ENCODE results near the gene CAPN2.

The CAPN2 gene

DNA sequence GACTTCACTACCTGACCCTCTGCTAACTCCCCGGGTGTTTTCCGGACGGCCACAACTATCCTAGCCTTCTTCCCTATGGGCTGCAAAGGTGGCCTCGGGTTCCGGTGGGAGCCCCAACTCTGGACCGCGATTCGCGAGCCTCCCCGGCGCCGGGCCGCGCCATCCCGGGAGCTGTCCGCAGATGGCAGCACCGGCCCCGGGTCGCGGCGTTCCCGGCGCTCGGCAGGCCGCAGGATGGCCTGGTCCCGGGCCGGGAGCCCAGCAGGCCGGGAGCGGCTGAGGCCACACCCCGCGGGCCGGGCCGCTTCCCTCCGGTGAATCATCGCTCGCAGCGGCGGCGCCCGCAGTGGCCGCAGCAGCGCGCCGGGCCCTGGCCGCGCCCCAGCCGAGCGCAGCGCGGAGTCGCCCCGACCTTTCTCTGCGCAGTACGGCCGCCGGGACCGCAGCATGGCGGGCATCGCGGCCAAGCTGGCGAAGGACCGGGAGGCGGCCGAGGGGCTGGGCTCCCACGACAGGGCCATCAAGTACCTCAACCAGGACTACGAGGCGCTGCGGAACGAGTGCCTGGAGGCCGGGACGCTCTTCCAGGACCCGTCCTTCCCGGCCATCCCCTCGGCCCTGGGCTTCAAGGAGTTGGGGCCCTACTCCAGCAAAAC lies at the start of gene CAPN2:
Gene CAPN2 (plus strand): TSS at position 346 of the 656 bp plus-strand sequence. CDS start 102 bp downstream, at position 448.
- no peak for DNase-seq

DNA sequence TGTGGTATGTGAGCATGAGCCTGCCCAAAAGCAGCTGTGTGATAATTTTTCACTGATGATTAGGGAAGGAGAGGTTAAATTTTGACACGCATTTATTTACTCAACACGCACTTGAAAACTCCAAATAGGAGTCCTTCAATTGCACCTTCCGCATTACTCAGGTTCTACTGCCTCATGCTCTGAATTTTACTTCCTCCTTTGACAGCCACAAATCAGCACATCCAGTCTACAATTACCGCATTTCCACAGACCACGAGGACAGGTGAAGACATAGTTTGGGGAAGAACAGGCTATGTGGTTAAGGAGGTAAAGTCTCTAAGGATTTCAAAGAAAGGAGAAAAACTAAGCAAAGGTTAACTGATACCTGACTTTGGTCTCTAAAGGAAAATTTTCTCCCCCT lies 49.4 kb upstream of the CAPN2 start:
- no peak for DNase-seq

DNA sequence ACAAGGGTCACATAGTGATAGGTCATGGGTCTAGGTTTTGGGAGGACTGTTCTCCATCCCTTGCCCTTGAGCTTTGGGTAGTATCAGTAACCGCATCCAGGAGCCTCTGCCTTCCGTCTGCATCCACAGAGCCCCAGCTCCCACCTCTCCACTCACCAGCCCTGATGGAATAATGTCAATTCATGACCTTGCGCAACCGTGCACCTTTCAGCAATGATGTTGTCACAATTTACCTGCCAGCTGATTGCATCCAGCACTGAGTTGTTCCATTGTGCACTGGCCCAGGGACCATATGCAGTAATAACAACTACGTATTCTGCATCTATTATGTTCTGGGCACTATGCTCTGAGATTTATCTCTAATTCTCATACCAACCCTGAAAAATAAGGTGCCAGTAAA lies 48.2 kb upstream of the CAPN2 start:
- DNase-seq: no peak

DNA sequence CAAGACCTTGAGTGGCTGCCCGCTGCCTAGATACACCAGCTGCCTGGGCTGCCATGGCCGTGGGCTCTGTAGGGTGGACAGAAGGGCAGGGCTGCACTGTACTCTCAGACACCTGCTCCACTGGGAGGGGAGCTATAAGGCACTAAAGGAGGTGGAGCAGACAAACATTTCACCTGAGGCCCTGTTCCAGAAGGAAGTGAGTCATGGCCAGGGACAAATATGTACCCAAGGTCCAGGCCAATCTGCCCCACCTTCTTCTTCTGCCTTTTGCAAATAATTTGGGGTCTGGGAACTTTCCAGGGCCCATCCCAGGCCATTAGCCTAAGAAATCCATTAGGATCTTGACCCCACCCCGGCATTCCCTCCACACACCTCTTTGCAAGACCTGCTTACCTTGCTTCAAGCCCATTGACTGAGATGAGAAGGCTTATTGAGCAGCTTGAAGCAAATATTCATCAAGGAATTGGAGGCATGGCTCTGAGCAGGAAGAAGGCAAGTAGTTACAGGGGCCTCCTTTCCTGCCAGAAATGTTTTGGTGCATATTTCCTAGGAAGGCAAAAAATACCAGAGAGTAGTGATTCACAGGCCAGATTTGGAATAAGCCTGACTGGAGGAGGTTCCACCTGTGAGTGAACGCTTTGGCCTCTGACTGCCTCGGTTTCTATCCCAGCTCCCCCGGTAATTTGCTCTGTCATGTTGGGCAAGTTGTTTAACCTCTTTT lies 46.6 kb upstream of the CAPN2 start, which contains the start of gene CAPN8:
Gene CAPN8 (minus strand): TSS at position 110 of the 721 bp plus-strand sequence. CDS start 55 bp downstream, at position 55.
- DNase-seq: no peak

DNA sequence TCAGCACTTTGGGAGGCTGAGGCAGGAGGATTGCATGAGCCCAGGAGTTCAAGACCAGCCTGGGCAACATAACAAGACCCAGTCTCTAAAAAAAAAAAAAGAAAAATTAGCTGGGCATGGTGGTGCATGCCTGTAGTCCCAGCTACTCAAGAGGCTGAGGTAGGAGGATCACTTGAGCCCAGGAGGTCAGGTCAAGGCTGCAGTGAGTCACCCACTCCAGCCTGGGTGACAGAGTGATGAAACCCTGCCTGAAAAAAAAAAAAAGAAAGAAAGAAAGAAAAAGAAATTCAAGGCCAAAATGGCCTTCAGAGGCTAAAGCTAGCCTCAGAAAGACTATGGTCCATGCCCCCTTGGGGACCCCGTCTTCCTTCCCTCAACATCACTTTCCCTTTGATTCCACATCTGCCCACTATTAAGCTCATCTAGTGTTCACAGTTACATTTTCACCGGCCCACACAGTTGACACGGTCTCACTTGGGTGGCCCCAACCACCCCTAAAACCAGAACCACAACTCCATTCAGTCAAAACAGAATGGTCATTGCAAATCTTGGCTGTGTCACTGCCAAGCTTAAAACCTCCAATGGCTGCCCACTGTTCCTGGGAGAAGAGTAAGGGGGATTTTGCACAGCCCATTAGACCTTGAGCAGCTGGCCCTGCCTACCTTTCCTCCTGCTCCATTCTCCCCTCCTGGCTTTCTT lies 44.7 kb upstream of the CAPN2 start:
- no peak for DNase-seq

DNA sequence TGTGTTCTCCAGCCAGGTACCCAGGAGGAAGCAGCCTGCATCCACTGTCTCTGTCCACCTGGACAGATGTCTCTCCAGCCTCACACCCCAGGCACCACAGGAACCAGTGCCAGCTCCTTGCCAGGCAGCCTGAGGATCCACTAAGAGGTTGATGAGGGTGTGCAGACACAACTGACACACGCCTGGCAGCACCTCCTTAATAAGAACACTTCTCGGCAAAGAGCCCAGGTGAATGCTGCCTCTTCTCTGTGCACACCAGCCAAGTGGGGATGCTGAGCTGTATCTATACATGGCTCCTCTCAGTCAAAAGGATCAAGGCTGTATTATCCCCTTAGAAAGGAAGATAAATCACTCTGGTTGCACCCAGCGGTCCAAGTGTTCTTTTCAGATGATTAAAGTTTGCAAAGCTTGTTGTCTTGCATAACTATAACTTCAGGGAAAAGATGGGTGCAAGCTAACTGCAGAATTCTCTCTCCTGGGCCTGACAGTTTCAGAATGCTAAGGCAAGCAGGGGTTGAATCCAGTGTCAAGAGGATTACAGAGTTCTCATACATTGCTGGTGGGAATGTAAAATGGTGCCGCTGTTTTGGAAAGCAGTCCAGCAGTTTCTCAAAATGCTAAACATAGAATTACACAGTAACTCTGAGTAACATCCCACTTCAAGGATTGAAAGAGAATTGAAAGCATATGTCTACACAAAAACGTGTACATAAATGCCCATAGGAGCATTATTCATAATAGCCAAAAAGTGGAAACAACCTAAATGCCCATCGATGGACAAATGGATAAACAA lies 43.1 kb upstream of the CAPN2 start:
- DNase-seq: no peak

DNA sequence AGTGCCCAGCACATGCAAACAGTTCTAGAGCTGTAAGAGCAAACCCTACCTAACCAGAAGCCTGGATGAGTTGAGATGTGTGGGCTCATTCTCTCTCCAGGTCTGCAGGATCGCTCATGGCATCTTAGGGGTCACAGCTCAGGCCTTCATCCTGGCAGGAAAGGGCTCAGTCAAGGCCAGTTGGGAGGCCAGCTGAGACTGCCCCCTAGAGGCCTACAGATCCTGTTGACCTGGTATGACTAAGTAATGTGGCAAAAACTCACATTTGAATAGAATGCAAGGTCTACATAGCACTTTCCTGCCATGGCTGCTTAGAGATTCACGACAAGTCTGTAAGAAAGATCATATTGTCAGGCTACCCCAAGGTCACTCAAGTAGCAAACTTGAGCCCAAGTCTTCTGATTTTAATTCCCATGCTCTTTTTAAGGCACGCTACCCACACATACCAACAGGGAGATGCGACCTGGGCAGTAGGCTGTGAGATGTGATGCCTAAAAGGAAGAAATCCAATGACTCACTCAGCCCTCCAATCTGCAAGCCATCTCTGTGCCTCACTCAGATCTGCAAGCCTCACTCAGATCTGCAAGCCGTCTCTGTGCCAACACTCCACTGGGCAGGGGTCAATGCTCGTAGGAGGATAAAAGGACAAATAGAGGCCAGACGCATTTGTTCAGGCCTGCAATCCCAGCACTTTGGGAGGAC lies 41.7 kb upstream of the CAPN2 start:
- DNase-seq: peak; percentile 6

DNA sequence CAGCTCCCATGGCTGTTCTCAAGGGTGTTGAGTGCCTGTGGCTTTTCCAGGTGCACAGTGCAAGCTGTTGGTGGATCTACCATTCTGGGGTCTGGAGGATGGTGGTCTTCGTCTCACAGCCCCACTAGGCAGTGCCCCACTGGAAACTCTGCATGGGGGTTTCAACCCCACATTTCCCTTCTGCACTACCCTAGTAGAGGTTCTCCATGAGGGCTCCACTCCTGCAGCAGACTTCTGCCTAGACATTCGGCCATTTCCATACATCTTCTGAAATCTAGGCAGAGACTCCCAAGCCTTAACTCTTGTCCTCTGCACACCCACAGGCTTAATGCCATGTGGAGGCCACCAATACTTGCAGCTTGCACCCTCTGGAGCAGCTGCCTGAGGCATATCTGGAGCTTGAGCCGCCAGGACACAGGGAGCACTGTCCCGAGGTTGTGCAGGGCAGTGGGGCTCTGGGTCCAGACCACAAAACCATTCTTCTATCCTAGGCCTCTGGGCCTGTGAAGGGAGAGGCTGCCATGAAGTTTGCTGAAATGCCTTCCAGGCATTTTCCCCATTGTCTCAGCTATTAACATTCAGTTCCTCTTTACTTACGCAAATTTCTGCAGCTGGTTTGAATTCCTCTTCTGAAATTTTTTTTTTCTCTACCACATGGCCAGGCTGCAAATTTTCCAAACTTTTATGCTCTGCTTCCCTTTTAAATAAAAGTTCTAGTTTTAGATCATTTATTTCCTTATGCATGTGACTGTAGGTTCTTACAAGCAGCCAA lies 38.0 kb upstream of the CAPN2 start:
- DNase-seq: no peak

DNA sequence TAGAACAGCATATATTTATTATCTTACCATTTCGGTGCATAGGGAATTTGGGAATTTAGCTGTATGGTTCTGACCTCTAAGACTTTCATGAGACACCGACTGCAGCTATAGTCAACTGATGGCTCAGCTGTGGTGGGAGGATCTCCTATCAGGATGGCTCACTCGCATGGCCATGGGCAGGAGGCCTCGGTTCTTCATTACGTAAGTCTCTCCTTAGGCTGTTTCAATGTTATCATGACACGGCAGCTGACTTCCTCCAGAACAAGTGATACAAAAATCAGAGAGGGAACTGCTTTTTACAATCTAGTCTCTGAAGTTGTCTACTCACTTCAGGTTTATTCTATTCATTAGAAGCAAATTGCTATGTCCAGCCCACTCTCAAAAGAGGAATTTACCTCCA lies 33.5 kb upstream of the CAPN2 start:
- no peak for DNase-seq

DNA sequence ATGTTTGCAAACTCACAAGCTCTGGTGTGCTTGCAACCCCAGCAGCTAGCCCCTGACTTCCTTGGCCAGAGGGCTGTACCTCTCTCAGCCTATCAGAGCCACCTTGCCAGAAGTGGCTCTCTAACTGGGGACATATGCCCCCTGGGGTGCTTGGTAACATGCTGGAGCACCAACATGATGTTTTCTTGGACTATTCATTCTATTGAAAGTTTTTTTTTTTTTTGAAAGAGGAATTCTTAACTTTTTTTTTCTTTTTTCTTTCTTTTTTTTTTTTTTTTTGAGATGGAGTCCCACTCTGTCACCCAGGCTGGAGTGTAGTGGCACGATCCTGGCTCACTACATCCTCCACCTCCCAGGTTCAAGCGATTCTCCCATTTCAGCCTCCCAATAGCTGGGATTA lies 32.2 kb upstream of the CAPN2 start:
- DNase-seq: no peak

DNA sequence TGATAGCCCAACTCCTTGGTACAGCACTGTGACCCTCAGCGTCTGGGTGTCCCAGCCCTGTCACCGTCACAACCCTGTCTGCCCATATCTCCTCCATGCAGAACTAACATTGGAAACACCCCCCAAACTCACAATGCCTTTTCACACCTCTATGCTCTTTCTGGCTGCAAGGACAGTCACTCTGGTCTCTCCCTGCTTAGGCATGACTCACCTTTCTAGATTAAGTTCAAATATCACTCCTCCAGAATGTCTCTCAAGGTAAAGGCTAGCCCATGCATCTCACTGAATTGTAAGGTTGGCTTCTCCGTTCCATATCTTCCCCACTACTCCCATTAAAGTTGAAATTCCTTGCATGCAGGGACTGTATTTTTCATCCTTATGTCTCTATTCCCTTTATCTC lies 29.8 kb upstream of the CAPN2 start:
- no peak for DNase-seq

DNA sequence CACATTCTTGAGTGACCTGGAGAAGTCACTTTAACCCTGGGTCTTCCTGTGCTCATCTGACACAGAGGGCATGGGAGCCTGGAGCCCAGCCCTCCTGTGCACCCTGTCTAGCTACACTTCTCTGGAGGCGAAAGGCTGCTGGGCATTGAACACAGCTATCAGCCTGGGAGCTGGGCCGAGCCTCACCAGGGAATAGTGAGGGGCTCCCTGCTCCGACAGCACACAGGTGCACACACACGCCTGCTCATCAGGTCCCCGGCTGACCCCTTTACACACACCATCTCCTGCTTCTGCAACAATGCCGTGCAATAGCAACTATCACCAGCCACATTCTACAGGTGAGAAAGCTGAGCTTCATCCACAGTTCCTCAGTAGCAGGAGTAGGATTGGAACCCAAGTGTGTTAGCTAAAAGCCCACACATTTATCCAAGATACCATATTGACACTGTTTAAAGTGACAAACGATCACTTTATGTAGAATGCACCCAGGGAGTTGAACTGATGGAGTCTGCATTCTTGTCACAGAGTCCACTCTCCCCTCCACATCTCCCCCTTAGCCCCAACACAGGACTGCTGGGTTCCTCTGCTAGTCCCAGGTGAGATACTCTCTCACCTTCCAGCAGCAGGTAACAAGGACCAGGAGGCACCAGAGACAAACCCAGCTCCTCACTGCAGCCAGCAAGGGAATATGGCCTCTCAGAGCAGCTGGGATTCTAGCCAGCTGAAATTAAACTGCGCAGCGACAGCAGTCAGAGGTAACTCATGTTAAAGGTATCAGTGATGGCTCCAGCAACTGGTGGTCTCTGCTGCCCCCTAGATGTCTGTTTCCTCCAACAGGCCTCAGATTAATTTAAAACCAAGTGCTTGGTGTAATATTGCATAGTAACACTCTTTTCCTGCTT lies 28.5 kb upstream of the CAPN2 start:
- DNase-seq: peak; percentile 84

DNA sequence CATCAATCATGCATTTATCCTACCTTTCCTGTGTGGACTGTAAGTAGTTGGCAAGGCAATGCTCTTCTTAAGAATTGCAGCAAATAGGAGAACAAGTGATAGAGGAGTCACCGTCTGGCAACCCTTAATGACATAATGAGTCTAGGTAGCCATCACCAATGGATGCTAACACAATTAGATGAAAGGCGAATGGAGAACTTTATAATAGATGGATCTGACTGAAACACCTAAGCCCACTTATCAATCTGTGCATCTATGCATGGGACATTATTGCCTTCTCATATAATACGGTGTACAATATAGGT lies 27.9 kb upstream of the CAPN2 start:
- DNase-seq: no peak

DNA sequence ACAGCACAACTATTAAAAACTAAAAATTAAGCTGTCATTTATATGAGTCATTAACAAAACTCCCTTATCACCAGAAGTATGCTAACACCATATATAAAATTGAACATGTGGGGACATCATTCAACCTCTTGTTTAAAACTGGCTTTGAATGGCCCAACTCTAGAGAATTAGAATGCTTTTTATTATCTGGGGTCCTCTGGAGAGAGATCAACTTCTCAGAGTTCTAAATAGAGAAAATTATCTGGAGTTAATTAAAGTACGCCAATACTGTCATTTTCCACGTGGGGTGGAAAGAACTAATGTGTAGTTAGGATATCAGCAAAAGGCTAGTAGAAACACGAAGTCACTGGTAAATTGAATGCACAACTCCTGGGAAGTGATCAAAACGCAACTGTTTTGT lies 21.2 kb upstream of the CAPN2 start:
- DNase-seq: no peak

DNA sequence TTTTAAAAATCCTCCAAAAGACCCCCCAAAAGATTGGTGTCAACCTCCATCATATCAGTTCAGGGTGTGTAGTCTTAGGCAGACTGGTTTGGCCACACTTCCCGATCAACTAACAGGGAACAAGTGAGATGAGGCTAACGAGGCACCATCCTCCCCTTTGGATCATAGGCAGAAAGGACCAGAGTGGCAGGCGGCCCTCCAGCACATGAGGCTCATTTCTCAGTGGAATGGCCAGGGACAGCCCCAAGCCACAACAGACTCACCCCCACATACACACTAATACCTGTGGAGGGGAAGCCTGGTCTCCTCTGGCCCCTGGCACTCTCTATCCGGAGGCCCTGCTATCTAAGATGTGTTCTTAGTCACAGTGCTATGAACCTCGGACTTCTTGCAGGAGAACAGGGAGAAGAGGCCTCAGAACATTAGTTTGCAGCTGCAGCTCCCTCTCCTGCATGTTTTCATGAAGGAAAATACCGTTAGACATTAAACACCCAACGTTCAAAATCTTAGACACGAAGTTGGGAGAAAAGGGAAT lies 17.3 kb upstream of the CAPN2 start:
- DNase-seq: no peak

DNA sequence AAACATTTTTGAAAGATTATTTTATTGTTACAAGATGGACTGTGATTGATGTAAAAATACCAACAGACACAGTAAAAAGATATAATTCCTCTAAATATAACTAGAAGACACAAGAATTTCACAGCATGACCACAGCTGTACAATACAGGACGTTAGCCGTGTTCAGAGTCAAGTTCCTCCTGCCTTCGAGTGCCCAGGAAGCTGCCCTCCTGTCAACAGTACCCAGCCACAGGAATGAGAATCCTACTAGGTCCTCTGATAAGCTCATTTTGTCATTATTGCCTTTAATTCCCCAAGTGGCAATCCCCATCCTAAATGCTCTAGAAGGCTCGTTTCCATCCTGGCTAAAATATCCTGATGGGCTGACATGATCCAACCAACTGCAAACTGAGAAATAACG lies 16.4 kb upstream of the CAPN2 start:
- no peak for DNase-seq

DNA sequence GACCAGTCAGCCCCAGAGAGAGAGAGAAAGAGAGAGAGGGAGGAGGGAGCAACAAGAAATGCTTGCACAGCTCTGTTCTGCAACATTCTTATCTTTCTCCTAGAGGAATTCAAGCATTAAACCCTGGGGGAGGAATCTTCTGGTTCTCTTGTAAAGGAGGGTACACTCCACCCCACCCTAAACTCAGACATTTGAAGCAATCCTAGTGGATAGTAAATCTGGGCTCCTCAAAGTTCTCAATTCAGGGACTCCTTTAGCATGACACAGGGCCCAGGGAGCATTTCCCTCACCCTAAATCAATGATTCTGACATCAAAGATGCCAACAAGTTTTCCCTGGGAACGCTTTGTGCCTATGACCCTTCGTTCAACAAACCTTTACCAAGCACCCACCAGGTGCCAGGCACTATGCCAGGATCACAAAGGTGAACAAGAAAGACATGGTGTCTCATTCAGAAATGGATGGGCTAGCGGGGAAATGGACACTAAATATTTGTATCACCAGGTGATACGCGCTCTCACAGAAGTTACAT lies 11.9 kb upstream of the CAPN2 start:
- DNase-seq: no peak

DNA sequence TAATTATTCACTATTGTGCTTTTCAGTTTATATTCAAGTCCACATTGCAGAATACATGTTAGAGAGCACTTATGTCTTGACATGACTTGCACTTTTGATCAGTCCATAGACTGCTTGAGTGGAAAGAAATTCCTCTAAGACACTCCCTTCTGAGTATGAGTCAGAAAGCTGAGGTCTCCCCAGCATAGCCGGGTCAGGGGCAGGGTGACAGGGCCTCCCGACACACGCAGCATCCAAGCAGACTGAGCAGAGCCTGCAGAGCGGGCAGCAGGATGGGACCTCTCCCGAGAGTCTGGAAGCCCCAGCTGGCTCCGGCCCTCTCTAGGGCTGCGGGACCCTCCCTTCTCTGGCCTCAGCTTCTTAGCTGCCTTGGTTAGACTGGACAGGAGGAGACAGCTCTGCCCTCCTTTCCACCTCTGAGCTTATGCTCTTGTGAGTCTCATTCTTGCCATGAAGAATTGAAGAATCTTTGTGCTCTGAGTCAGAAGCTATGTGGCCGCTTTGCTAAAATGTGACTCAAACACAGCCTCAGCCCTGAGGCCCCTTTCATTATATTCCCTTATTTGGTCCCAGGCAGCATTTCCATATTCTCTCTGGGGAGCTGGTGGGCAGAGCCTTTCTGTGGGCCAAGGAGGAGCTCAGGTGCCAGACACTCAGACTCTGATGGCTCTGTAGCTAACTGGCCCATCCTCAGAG lies 11.2 kb upstream of the CAPN2 start:
- DNase-seq: no peak

All from NCI-H1105 (cell line).